HepG2 (cell line): ENCODE measurements around the gene TMEM14C. TPM values are rescaled to one million over a fixed set of nuclear protein-coding genes. Genes with fewer than 3 reads are reported as not detected.

ENCODE experiments used
- AHDC1 ChIP-seq: sonication (generic); formaldehyde crosslinking; IDR thresholded peaks from 2 replicates; pipeline ENCODE4 v1.5.1; 2020; ENCODE audit warnings: mild to moderate bottlenecking, missing genetic modification reagents, borderline replicate concordance
- BRCA1 ChIP-seq: sonication (generic); formaldehyde crosslinking; IDR thresholded peaks from 2 replicates; pipeline ENCODE4 v1.4.0; 2020; ENCODE audit warnings: missing genetic modification reagents
- CHCHD3 ChIP-seq: sonication (generic); formaldehyde crosslinking; IDR thresholded peaks from 2 replicates; pipeline ENCODE4 v1.8.0; 2022; ENCODE audit warnings: mild to moderate bottlenecking, missing genetic modification reagents, moderate library complexity
- ELF3 ChIP-seq: IDR thresholded peaks from 2 replicates; pipeline ENCODE4 v1.6.1; 2016; ENCODE audit warnings: missing genetic modification reagents, missing compliant biosample characterization
- ISX ChIP-seq: sonication (generic); formaldehyde crosslinking; conservative IDR thresholded peaks from 2 replicates; pipeline ENCODE4 v1.5.0; 2020; ENCODE audit warnings: missing genetic modification reagents
- KAT8 ChIP-seq: IDR thresholded peaks from 2 replicates; pipeline ENCODE4 v1.6.1; 2016; ENCODE audit warnings: missing genetic modification reagents, missing compliant biosample characterization
- KDM3A ChIP-seq: IDR thresholded peaks from 2 replicates; pipeline ENCODE4 v1.6.1; 2018; ENCODE audit warnings: low read depth, missing compliant biosample characterization
- KDM4B ChIP-seq: sonication (generic); formaldehyde crosslinking; IDR thresholded peaks from 2 replicates; pipeline ENCODE4 v1.4.0; 2020; ENCODE audit warnings: missing genetic modification reagents
- NFYB ChIP-seq: sonication (generic); formaldehyde crosslinking; IDR thresholded peaks from 2 replicates; pipeline ENCODE4 v1.4.0; 2020; ENCODE audit warnings: missing genetic modification reagents
- NR1H2 ChIP-seq: sonication (generic); formaldehyde crosslinking; IDR thresholded peaks from 2 replicates; pipeline ENCODE4 v1.8.1; 2022; ENCODE audit warnings: low read depth, missing genetic modification reagents, borderline replicate concordance
- NR2F2 ChIP-seq: IDR thresholded peaks from 2 replicates; pipeline ENCODE4 v1.6.1; 2012; ENCODE audit warnings: low read depth, inconsistent platforms, borderline replicate concordance
- TGIF2 ChIP-seq: IDR thresholded peaks from 2 replicates; pipeline ENCODE4 v1.6.1; 2016; ENCODE audit warnings: control low read depth, missing compliant biosample characterization
- ZBED4 ChIP-seq: sonication (generic); formaldehyde crosslinking; IDR thresholded peaks from 2 replicates; pipeline ENCODE4 v1.4.0; 2020; ENCODE audit warnings: missing genetic modification reagents, borderline replicate concordance
- ZC3H13 ChIP-seq: sonication (generic); formaldehyde crosslinking; IDR thresholded peaks from 2 replicates; pipeline ENCODE4 v1.8.1; 2023; ENCODE audit warnings: mild to moderate bottlenecking, missing genetic modification reagents, moderate library complexity
- ZIK1 ChIP-seq: sonication (generic); formaldehyde crosslinking; IDR thresholded peaks from 2 replicates; pipeline ENCODE4 v1.5.0; 2020; ENCODE audit warnings: mild to moderate bottlenecking, low read depth, missing genetic modification reagents, borderline replicate concordance
- ZNF10 ChIP-seq: sonication (generic); formaldehyde crosslinking; IDR thresholded peaks from 2 replicates; pipeline ENCODE4 v1.4.0; 2020; ENCODE audit warnings: mild to moderate bottlenecking, low read depth, missing genetic modification reagents, borderline replicate concordance
- ZNF331 ChIP-seq: sonication (generic); formaldehyde crosslinking; IDR thresholded peaks from 2 replicates; pipeline ENCODE4 v1.4.0; 2020; ENCODE audit warnings: missing genetic modification reagents
- ZNF430 ChIP-seq: sonication (generic); formaldehyde crosslinking; IDR thresholded peaks from 2 replicates; pipeline ENCODE4 v1.9.0; 2021; ENCODE audit warnings: mild to moderate bottlenecking, missing genetic modification reagents
- ZNF441 ChIP-seq: sonication (generic); formaldehyde crosslinking; IDR thresholded peaks from 2 replicates; pipeline ENCODE4 v1.7.0; 2021; ENCODE audit warnings: missing genetic modification reagents, borderline replicate concordance
- ZNF484 ChIP-seq: sonication (generic); formaldehyde crosslinking; IDR thresholded peaks from 2 replicates; pipeline ENCODE4 v1.5.1; 2020; ENCODE audit warnings: mild to moderate bottlenecking, low read depth, missing genetic modification reagents, borderline replicate concordance
- ZNF678 ChIP-seq: sonication (generic); formaldehyde crosslinking; IDR thresholded peaks from 2 replicates; pipeline ENCODE4 v1.4.0; 2020; ENCODE audit warnings: mild to moderate bottlenecking, missing genetic modification reagents
- polyA plus RNA-seq, 8 experiments: library from polyadenylated mRNA; depleted of rRNA in 3 of 8; stranded (reverse) in 7 of 8; unstranded in 1 of 8; fragments of >200 nt; fragmentation: Illumina TruSeq in 4 of 8; extraction: Trizol in 4 of 8; gene quantifications; 2 replicates each; pipeline versions ENCODE4 v1.2.1 to v1.2.3, GENCODE V29; 2011 to 2016; ENCODE audit warnings: low read depth in 4 of 8, missing spikeins in 1 of 8, mixed read lengths in 1 of 8; ENCODE audit not compliant: insufficient read depth in 1 of 8
- total RNA-seq, 5 experiments: library from RNA; depleted of rRNA; stranded (reverse); fragments of >200 nt; fragmentation: Illumina TruSeq; extraction: Trizol; gene quantifications; 2 replicates each; pipeline ENCODE4 v1.2.3, GENCODE V29; 2016; ENCODE audit warnings: low read depth in 1 of 5

TMEM14C gene
- total and polyA plus RNA-seq, 2 of the 13 experiments (the other 11 are each of a cell fraction or from before 2014, with no cell fraction given), result 184 TPM

GRCh38 chr6:10694302-10695085 lies 28.4 kb upstream of the TMEM14C start, which contains the start of the genes C6orf52 and PAK1IP1 (continued):
- no peak for TF ChIP-seq AHDC1
- peak; percentile 77 for TF ChIP-seq ZNF430 (CRISPR knock-in tag)
- no peak for TF ChIP-seq NR1H2 (CRISPR knock-in tag)
- TF ChIP-seq ISX (CRISPR knock-in tag), result 0 out of 2 replicates have a peak, but pooled peaks have one; percentile 4
- TF ChIP-seq KAT8 (CRISPR knock-in tag), result peak; percentile 99
- TF ChIP-seq ZNF441, result peak; percentile 35
- no peak for TF ChIP-seq ZC3H13 (CRISPR knock-in tag)
- 0 out of 2 replicates have a peak, but pooled peaks have one; percentile 22 for TF ChIP-seq ZIK1 (CRISPR knock-in tag)
- no peak for TF ChIP-seq KDM4B (CRISPR knock-in tag)
- no peak for TF ChIP-seq CHCHD3 (CRISPR knock-in tag)
- TF ChIP-seq NR2F2, result peak; percentile 49; the same call in 1 of the 2 replicates
- peak; percentile 69 for TF ChIP-seq ELF3 (CRISPR knock-in tag)
- peak; percentile 63; the same call in 1 of the 2 replicates for TF ChIP-seq ZNF10 (CRISPR knock-in tag)
- peak; percentile 43 for TF ChIP-seq KDM3A (CRISPR knock-in tag)
- peak; percentile 50; the same call in 1 of the 2 replicates for TF ChIP-seq ZBED4 (CRISPR knock-in tag)
- no peak for TF ChIP-seq ZNF484 (CRISPR knock-in tag)
- peak; percentile 92 for TF ChIP-seq TGIF2 (CRISPR knock-in tag)
- TF ChIP-seq NFYB (CRISPR knock-in tag), result no peak; the same call in 1 of the 2 replicates
- 0 out of 2 replicates have a peak, but pooled peaks have one; percentile 41 for TF ChIP-seq ZNF678 (CRISPR knock-in tag)
- TF ChIP-seq BRCA1, result peak; percentile 90; the same call in 1 of the 2 replicates
- TF ChIP-seq ZNF331 (CRISPR knock-in tag), result peak; percentile 37; the same call in 1 of the 2 replicates
